Fibroblast of pulmonary artery (primary cell): Measurements from ENCODE around the gene CHIT1.

Experiments used
- DNase-seq: peaks from one replicate; pipeline ENCODE4 v3.0.0-alpha.2; 2010; ENCODE audit warnings: low read depth
- H3K4me3 ChIP-seq: replicated peaks from 2 replicates; pipeline ENCODE4 v1.5.1; 2011; ENCODE audit warnings: low read depth, mild to moderate bottlenecking, control low read depth, low read length, moderate library complexity
- TF ChIP-seq, protein P1 (sequence below): IDR thresholded peaks from 2 replicates; pipeline ENCODE4 v1.5.1; 2011; ENCODE audit warnings: mild to moderate bottlenecking, control low read depth, low read length, inconsistent platforms; ENCODE audit errors: missing control alignments

Gene CHIT1

DNA sequence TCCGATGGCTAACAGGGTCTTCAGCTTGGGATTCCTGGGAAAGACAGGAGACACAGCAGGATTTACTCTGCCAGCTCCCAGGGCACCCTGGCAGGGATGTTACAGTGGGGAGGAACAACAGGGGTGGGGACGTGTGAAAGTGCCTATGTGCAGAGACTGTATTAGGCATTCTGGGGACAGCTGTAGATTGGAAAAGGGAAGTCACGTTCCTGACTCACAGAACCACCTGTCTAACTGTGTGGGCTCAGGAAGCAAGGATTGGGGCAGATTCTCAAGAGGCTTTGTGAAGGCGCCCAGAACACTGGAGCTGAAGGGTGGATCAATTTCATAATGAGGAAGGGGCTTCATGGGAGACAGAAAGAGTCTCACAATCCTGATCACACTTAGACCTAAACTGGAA is 4.4 kb downstream of the CHIT1 start:
- H3K4me3 ChIP-seq: no peak overlapping the region
- no peak for DNase-seq
- TF ChIP-seq, protein P1, sequence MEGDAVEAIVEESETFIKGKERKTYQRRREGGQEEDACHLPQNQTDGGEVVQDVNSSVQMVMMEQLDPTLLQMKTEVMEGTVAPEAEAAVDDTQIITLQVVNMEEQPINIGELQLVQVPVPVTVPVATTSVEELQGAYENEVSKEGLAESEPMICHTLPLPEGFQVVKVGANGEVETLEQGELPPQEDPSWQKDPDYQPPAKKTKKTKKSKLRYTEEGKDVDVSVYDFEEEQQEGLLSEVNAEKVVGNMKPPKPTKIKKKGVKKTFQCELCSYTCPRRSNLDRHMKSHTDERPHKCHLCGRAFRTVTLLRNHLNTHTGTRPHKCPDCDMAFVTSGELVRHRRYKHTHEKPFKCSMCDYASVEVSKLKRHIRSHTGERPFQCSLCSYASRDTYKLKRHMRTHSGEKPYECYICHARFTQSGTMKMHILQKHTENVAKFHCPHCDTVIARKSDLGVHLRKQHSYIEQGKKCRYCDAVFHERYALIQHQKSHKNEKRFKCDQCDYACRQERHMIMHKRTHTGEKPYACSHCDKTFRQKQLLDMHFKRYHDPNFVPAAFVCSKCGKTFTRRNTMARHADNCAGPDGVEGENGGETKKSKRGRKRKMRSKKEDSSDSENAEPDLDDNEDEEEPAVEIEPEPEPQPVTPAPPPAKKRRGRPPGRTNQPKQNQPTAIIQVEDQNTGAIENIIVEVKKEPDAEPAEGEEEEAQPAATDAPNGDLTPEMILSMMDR: no peak

DNA sequence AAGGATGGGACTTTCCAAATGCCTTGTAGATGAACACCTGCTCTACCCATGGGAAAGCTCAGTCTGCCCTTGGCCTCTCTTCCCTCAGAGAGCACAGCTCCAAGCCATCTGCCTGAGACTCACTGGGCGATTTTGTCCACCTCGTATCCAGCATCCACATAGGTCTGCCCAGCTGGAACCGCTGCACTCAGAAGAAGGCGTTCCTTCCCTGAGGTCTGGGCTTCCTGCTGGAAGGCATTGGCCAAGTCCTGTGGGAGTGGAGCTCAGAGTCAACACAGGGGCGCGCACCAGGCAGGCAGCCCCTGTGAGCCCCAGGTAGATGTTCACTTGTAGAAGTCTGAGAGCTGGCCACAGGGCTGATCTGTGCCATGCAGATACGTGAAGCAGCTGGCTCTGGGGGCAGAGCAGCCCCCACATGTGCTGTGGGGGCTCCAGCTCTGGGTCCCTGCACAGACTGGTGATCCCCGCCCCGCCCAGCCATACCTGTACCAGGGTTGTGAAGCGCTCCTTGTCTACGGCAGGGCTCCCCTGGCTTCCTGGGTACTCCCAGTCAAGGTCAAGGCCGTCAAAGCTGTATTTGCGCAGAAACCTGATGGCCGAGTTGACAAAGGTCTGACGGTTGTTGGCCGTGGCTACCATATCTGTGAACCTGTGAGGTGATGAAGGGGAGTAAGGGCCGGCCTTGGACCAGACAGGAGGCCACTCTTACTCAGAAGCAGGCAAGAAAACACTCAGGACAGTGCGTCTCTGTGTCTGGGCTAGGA is 6.3 kb downstream of the CHIT1 start:
- no peak overlapping the region for H3K4me3 ChIP-seq
- TF ChIP-seq, protein P1: no peak
- DNase-seq: no peak

DNA sequence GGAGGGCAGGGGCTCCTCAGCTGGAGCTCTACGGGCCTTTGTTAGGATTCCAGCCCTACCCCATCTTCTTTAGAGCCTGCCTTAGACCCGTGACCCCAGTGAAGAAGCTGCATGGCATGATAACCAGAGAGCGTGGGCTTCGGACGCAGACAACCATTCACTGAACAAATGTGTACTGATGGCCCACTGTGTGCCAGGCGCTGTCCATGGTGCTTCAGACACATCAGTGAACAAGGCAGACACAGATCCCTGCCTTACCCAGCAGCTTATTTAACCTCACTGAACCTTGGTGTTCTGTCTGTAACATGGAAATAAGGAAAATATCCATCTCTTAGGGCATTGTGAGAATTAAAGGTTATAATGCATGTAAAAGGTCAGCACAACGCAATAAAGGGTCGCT is 9.5 kb downstream of the CHIT1 start:
- TF ChIP-seq, protein P1: no peak
- DNase-seq: no peak
- no peak overlapping the region for H3K4me3 ChIP-seq

DNA sequence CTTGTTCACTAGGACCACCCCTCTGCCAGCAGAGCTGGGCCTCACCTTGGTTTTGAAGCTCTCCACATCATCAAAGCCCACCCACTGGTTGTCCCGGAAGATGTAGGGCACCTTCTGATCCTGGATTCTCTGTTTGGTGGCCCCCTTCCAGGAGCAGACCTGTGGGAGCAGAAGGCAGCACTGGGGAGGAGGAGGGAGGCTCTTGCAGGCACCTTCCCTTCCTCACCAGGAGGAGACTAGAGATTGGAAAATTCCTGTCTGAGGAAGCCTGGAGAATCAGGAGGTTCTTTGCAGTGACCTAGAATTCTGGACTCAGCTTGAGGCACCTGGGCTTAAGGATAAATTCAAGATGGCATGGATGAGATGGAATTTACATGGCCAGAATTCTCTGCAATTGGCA is 10.3 kb downstream of the CHIT1 start:
- TF ChIP-seq, protein P1: no peak
- no peak overlapping the region for H3K4me3 ChIP-seq
- no peak for DNase-seq

DNA sequence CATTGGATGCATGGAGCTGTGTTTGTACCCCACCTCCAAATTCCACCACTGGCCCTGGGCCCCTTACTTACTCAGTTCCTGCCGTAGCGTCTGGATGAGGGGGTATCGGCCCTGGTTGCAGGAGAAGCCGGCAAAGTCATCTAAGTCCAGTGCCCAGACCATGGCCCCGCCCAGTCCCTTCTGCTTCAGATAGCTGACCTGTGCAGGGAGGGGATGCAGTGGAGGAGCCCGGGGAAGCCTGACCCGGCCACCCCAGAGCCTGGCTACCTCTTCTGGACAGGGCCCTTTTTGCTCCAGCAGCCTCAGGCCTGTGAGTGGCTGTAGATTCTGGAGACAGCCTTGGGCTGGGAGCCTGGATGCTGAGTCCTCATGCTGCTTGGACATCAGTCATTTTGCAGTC is 11.8 kb downstream of the CHIT1 start:
- no peak overlapping the region for H3K4me3 ChIP-seq
- TF ChIP-seq, protein P1: no peak
- DNase-seq: no peak

DNA sequence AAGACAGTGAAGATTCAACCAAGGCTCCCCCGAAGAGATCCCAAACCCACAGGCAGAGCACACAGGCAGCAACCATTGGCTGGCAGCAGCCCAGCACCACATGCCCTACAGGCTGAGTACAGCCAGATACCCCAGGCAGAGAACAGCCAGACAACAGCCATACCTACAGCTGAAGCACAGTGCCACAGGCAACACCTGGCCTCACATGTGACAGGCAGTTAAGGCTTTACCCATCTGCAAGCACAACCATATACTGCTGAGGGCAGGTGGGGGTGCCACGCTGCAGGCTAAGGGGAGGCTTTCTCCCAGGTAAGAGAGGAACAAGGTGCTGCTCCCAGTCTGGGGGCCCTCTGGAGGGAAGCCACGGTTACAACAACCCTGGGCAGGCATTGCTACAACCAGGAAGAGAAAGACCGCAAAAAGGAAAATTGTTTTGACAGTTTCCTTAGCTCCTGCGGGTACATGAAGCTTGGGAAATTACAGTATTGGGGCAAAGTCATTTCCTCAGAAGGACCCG is 12.3 kb downstream of the CHIT1 start:
- DNase-seq: no peak
- no peak overlapping the region for H3K4me3 ChIP-seq
- TF ChIP-seq, protein P1: peak; percentile 1
